Measurements from ENCODE around the gene EPN3. TPM values are rescaled to one million over a fixed set of nuclear protein-coding genes. Genes with fewer than 3 reads are reported as not detected.
A peak's percentile ranks its signal among the peaks of the same experiment; 100 is the strongest.

The EPN3 gene
- total RNA-seq, 1 donor from 2014 or later = 1.2 TPM

- DNase-seq (ENCODE audit: low spot score) = no peak
These were observed 55.0 kb downstream of the EPN3 start for GRCh38 chr17:50587571-50587970.

DNA sequence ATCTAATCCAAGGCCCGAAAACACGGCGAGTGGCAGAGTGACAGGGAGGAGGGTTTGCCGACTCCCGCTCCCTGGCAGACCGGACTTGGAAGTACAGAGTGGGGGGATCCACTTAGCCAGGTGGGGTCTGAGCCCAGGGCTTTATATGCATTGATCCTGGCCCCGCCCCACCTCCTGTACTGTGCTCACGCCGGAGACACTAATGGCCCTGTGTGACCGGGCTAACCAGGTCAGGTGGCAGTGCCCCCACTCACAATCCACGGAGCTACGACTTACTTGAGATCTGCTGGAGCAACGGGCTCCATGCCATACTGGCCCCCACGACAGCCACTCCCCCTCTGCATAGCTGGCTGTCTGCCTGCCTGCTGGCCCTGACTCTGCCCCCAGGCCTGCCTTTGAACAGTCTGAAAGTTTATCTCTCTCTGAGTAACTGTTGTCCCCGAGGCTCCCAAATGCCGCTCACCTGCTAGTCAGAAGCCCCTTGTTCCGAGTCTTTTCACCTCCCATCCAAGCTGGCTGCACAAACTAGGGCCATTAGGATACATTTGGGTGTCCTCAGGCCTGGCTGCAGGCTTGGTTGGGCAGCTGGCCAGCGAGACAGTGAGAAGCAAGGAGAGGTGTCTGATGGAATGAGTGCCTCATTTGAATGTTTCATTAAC is 56.0 kb downstream of the EPN3 start:
- peak; percentile 50 for DNase-seq (ENCODE audit: low spot score)

- DNase-seq (ENCODE audit: low spot score) = peak; percentile 62
These were observed 56.7 kb downstream of the EPN3 start for GRCh38 chr17:50589095-50589705.

- DNase-seq (ENCODE audit: low spot score) = no peak
These were observed 58.6 kb downstream of the EPN3 start for GRCh38 chr17:50590946-50591737.

GRCh38 chr17:50593321-50593720 is 60.8 kb downstream of the EPN3 start:
- DNase-seq (ENCODE audit: low spot score) = peak; percentile 18

Other genes starting within 250 kb of the EPN3 start
- 29.6 TPM for gene XYLT2, start 186.6 kb upstream of the EPN3 start, total RNA-seq (ENCODE audit: insufficient read depth, low replicate concordance)
- 19.5 TPM for gene MRPL27, start 159.6 kb upstream of the EPN3 start, total RNA-seq (ENCODE audit: insufficient read depth, low replicate concordance)
- gene EME1, start 159.5 kb upstream of the EPN3 start, total RNA-seq (ENCODE audit: insufficient read depth, low replicate concordance) = not detected
- gene LRRC59, start 135.2 kb upstream of the EPN3 start, total RNA-seq (ENCODE audit: insufficient read depth, low replicate concordance) = 56.8 TPM
- 14.9 TPM for gene ACSF2, start 106.5 kb upstream of the EPN3 start, total RNA-seq (ENCODE audit: insufficient read depth, low replicate concordance)
- not detected for gene CHAD, start 63.9 kb upstream of the EPN3 start, total RNA-seq (ENCODE audit: insufficient read depth, low replicate concordance)
- gene RSAD1, start 53.9 kb upstream of the EPN3 start, total RNA-seq (ENCODE audit: insufficient read depth, low replicate concordance) = 42.4 TPM
- gene MYCBPAP, start 24.3 kb upstream of the EPN3 start, total RNA-seq (ENCODE audit: insufficient read depth, low replicate concordance) = not detected
- gene SPATA20, start 14.4 kb downstream of the EPN3 start, total RNA-seq (ENCODE audit: insufficient read depth, low replicate concordance) = 71.3 TPM
- 1.9 TPM for gene CACNA1G, start 28.0 kb downstream of the EPN3 start, total RNA-seq (ENCODE audit: insufficient read depth, low replicate concordance)
- 16.9 TPM for gene ABCC3, start 102.1 kb downstream of the EPN3 start, total RNA-seq (ENCODE audit: insufficient read depth, low replicate concordance)
- 30.1 TPM for gene ANKRD40, start 175.2 kb downstream of the EPN3 start, total RNA-seq (ENCODE audit: insufficient read depth, low replicate concordance)
- 62.4 TPM for gene LUC7L3, start 186.9 kb downstream of the EPN3 start, total RNA-seq (ENCODE audit: insufficient read depth, low replicate concordance)
- gene ANKRD40CL, start 234.8 kb downstream of the EPN3 start, total RNA-seq (ENCODE audit: insufficient read depth, low replicate concordance) = 2.9 TPM

All from umbilical cord (tissue), 2 donors.